Omental fat pad (tissue), 4 donors: ENCODE data around the gene PATZ1. TPM values are rescaled to one million over a fixed set of nuclear protein-coding genes. Genes with fewer than 3 reads are reported as not detected.
"Not testable (repeated sequence)": the region's sequence is repeated elsewhere in the genome, so short reads cannot be mapped to it uniquely, and the experiment has no call there.

Experiments
- ATAC-seq: fragments of 150-250 bp; one replicate; pipeline ENCODE4 v1.9.1; 2016; ENCODE audit warnings: mild to moderate bottlenecking, moderate library complexity; ENCODE audit not compliant: low FRiP score
- DNase-seq: peaks from one replicate; pipeline ENCODE4 v3.0.0-alpha.2; 2019; ENCODE audit warnings: low spot score
- CTCF ChIP-seq, 3 donors: fragments of 450-650 bp; IDR thresholded peaks; one replicate each; pipeline ENCODE4 v1.5.1; 2016 to 2017; ENCODE audit warnings: antibody characterized with exemption in 3 of 3, mild to moderate bottlenecking in 3 of 3, moderate library complexity in 2 of 3
- total RNA-seq, 4 donors: library from RNA; depleted of rRNA; stranded (reverse); fragments of >200 nt; gene quantifications; one replicate each; pipeline ENCODE4 v1.1.0, GENCODE V29; 2016

The PATZ1 gene
- total RNA-seq, 4 donors from 2014 or later, result 10.8 to 15.4 (median 14.8) TPM

- ATAC-seq (no peak), DNase-seq (no peak)
- no peak for TF ChIP-seq CTCF (IDR thresholded peaks at IDR 0.05)
Measured at GRCh38 chr22:31329029-31329428, 17.1 kb downstream of the PATZ1 start.

- ATAC-seq (no peak), DNase-seq (no peak)
- TF ChIP-seq CTCF (IDR thresholded peaks at IDR 0.05), result no peak
Measured at GRCh38 chr22:31328544-31328960, 17.6 kb downstream of the PATZ1 start.

GRCh38 chr22:31327806-31328543, 18.2 kb downstream of the PATZ1 start:
- no peak for TF ChIP-seq CTCF (IDR thresholded peaks at IDR 0.05)
- DNase-seq, result no peak
- no peak for ATAC-seq

GRCh38 chr22:31326877-31327276, 19.3 kb downstream of the PATZ1 start:
- no peak for ATAC-seq

GRCh38 chr22:31323578-31324550, 22.3 kb downstream of the PATZ1 start:
- ATAC-seq (no peak), DNase-seq (no peak)
- TF ChIP-seq CTCF (IDR thresholded peaks at IDR 0.05), result no peak

More at GRCh38 chr22:31326877-31327276, 19.3 kb downstream of the PATZ1 start:
- TF ChIP-seq CTCF (IDR thresholded peaks at IDR 0.05), result no peak
- DNase-seq, result no peak

- no peak for ATAC-seq
- no peak for DNase-seq
- TF ChIP-seq CTCF (IDR thresholded peaks at IDR 0.05), result no peak
Measured at GRCh38 chr22:31321421-31321820, 24.7 kb downstream of the PATZ1 start.

- not testable (repeated sequence) for ATAC-seq, DNase-seq
Measured at GRCh38 chr22:31314220-31314619, 31.9 kb downstream of the PATZ1 start.
